HFFc6 (cell line): ENCODE data around the gene TGFBR2. TPM values are rescaled to one million over a fixed set of nuclear protein-coding genes. Genes with fewer than 3 reads are reported as not detected.

Source experiments
- DNase-seq: peaks from one replicate; pipeline ENCODE4 v3.0.0-alpha.2; 2018
- H3K27ac Mint-ChIP-seq: 2 replicates; pipeline ENCODE4 v1.8.0; 2020; ENCODE audit warnings: mild to moderate bottlenecking, mixed read lengths
- H3K27me3 Mint-ChIP-seq: 2 replicates; pipeline ENCODE4 v1.8.0; 2021; ENCODE audit warnings: mild to moderate bottlenecking, moderate library complexity, mixed read lengths; ENCODE audit not compliant: insufficient read depth
- H3K36me3 Mint-ChIP-seq: 2 replicates; pipeline ENCODE4 v1.8.0; 2021; ENCODE audit warnings: low read depth, mixed read lengths
- H3K4me1 Mint-ChIP-seq: 2 replicates; pipeline ENCODE4 v1.8.0; 2020; ENCODE audit warnings: low read depth, mixed read lengths
- H3K4me3 Mint-ChIP-seq: 2 replicates; pipeline ENCODE4 v1.8.0; 2020; ENCODE audit warnings: mild to moderate bottlenecking, moderate library complexity, mixed read lengths
- H3K9me3 Mint-ChIP-seq: 2 replicates; pipeline ENCODE4 v1.8.0; 2020; ENCODE audit warnings: mild to moderate bottlenecking, mixed read lengths
- total RNA-seq, 6 experiments: library from RNA; stranded (reverse); fragmentation: NEBNext Ultra II Directional; extraction: Animal tissue kit (Norgen Biotek cat#: 25700); gene quantifications; 2 replicates in 1 of 6; 3 replicates in 5 of 6; pipeline ENCODE4 v1.2.3, GENCODE V29; 2021
- TF ChIP-seq, protein P1 (sequence below): fragments of 200-600 bp; sonication (generic); IDR thresholded peaks from 2 replicates; pipeline ENCODE4 v1.5.0; 2021; ENCODE audit warnings: antibody characterized with exemption, mild to moderate bottlenecking

The TGFBR2 gene
- total RNA-seq, 6 experiments from 2014 or later: 78.5 to 135 (median 118) TPM

GRCh38 chr3:30733696-30734095, 127.3 kb downstream of the TGFBR2 start:
- TF ChIP-seq, protein P1, sequence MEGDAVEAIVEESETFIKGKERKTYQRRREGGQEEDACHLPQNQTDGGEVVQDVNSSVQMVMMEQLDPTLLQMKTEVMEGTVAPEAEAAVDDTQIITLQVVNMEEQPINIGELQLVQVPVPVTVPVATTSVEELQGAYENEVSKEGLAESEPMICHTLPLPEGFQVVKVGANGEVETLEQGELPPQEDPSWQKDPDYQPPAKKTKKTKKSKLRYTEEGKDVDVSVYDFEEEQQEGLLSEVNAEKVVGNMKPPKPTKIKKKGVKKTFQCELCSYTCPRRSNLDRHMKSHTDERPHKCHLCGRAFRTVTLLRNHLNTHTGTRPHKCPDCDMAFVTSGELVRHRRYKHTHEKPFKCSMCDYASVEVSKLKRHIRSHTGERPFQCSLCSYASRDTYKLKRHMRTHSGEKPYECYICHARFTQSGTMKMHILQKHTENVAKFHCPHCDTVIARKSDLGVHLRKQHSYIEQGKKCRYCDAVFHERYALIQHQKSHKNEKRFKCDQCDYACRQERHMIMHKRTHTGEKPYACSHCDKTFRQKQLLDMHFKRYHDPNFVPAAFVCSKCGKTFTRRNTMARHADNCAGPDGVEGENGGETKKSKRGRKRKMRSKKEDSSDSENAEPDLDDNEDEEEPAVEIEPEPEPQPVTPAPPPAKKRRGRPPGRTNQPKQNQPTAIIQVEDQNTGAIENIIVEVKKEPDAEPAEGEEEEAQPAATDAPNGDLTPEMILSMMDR: no peak
- Mint-ChIP-seq H3K36me3 (no peaks in the 10 kb centered on the region), H3K27me3 (no peaks in the 10 kb centered on the region), H3K4me3 (no peak overlapping the region; the same call in 1 of the 2 replicates), H3K27ac (no peak overlapping the region), H3K9me3 (no peaks in the 10 kb centered on the region), H3K4me1 (peaks cover 11% of the 10 kb centered on the region)
- no peak for DNase-seq

GRCh38 chr3:30737743-30738499, 131.5 kb downstream of the TGFBR2 start:
- DNase-seq: no peak
- Mint-ChIP-seq H3K4me1 (peaks cover 3% of the 10 kb centered on the region; the same call in 1 of the 2 replicates), H3K36me3 (no peaks in the 10 kb centered on the region), H3K4me3 (no peak overlapping the region), H3K9me3 (no peaks in the 10 kb centered on the region), H3K27ac (no peak overlapping the region), H3K27me3 (peaks cover 2% of the 10 kb centered on the region; the same call in 1 of the 2 replicates)
- TF ChIP-seq, protein P1: no peak

DNA sequence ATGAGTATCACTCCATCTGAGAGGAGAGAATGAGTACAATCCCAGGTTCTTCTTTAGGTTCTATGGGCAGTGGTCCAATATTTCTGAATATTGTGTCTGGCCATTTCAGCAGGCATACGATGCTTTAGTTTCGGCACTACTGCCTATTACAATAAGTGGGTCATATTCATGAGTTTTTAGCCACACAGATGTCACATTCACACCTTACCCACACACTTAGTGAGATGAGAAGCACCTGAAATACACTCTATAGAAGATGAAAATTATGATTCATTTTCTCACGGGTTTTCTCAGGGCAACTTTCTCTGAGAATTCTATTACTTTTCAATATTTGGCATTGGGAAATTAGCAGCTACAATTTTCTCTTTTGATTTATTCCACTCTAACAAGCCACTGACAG, 132.2 kb downstream of the TGFBR2 start:
- H3K9me3 Mint-ChIP-seq: no peaks in the 10 kb centered on the region
- TF ChIP-seq, protein P1: no peak
- H3K4me1 Mint-ChIP-seq: peaks cover 6% of the 10 kb centered on the region; the same call in 1 of the 2 replicates
- DNase-seq: no peak
- no peaks in the 10 kb centered on the region for H3K36me3 Mint-ChIP-seq
- H3K4me3 Mint-ChIP-seq: no peak overlapping the region
- peaks cover 2% of the 10 kb centered on the region; the same call in 1 of the 2 replicates for H3K27me3 Mint-ChIP-seq
- no peak overlapping the region for H3K27ac Mint-ChIP-seq

GRCh38 chr3:30741889-30742288, 135.5 kb downstream of the TGFBR2 start:
- peaks cover 9% of the 10 kb centered on the region for H3K4me1 Mint-ChIP-seq
- no peak overlapping the region for H3K27ac Mint-ChIP-seq
- H3K27me3 Mint-ChIP-seq: peaks cover 2% of the 10 kb centered on the region; the same call in 1 of the 2 replicates
- no peak overlapping the region for H3K4me3 Mint-ChIP-seq
- no peaks in the 10 kb centered on the region for H3K36me3 Mint-ChIP-seq
- no peak for DNase-seq
- TF ChIP-seq, protein P1: no peak
- no peaks in the 10 kb centered on the region for H3K9me3 Mint-ChIP-seq

DNA sequence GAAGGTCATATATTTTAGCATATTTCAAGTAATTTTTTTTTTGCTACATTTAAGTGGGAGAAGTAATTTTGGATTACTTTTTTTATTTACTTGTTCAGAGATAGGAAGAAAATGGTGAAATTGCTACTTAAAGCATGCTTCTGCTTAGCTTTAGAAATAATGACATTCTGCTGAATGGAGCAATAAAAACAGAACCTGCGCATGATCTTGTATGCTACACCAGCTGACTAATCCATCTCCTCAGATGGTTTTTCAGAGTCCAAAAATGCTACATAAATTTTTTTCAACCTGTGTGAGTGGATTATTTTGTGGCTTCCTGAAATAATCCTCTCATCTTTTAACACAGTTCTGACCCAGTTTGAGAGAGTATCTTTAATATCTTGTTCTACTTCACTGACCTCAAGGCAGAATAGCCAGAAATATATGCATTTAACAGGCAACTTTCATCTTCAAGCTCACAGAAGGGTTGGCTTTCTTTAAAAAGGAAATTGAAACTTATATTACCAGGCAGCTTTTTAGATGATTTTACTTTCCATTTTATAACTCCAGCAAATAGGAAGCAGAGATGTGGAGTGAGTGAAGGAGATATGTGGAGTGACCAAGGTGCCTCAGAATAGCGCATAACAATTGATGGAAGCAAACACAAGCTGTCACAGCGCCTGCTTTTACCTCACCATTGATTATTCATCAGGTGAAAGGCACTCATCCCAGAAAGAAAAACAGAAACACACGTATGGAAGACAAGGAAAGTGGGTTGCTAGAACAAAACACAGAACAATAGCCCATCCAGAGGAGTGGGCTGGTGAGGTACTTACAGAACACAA, 136.6 kb downstream of the TGFBR2 start:
- Mint-ChIP-seq H3K27me3 (peaks cover 2% of the 10 kb centered on the region; the same call in 1 of the 2 replicates), H3K9me3 (no peaks in the 10 kb centered on the region), H3K27ac (no peak overlapping the region), H3K4me3 (no peak overlapping the region), H3K4me1 (peaks cover 20% of the 10 kb centered on the region), H3K36me3 (no peaks in the 10 kb centered on the region)
- TF ChIP-seq, protein P1: no peak
- no peak for DNase-seq
